Stimulated activated CD8-positive, alpha-beta memory T cell treated with anti-CD3 and anti-CD28 coated beads, Interleukin-4, amount 100 ng/mL, for 1 hour (primary cell): ENCODE results near the gene TRIM25.

ENCODE experiments used
- DNase-seq, 2 donors: peaks; one replicate each; pipeline ENCODE4 v3.0.0-alpha.2; 2020; ENCODE audit warnings: low read depth in 2 of 2, low spot score in 1 of 2

TRIM25 gene

DNA sequence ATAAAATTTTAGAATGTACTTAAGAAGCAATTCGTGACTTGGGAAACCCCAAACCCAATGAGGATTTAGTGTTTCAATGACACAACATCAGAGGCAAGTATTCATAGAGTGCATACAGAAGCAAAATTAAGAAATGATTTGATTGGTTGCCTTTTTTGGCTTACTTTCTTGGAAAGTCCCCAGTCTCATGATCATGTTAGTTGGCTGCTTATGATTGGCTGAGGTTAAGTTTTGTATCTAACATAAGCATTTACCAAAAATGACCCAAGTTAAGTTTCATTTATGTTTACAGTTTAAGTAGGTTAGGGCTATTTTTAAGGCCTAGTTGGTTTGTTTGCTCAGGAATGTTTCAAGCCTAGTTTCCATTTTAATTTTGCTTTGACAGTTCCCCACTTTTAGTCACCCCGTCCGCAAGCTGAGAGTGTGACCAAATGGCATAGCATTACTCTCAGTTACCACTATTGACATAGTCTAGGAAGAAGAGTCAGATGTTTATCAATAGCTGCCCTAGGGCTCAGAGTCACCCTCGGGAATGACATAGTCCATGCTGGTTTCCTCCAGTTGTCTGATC is 43.7 kb downstream of the TRIM25 start:
- DNase-seq: no peak

GRCh38 chr17:56868716-56869115 is 45.1 kb downstream of the TRIM25 start:
- DNase-seq: no peak

DNA sequence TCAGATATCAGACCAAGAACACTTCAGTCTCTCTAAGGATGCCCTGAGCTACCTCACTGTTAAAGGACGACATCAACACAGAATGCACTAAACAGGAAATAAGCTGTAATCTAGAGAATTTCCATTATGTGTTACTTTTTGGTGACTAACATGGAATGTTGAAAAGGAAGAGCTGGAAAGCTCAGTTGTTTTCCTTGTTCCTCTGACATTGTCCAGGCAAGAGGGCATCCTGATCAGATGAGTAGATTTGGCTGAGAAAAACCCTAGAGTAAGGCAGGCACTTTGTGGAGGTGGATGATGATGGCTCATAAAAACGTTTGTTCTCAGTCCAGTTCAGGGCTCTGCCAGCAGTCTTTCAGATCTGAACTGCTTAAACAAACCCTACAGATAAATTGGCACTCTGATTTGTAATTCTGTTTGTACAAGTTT is 45.9 kb downstream of the TRIM25 start:
- DNase-seq: no peak

GRCh38 chr17:56866496-56866895 is 47.4 kb downstream of the TRIM25 start:
- no peak for DNase-seq

DNA sequence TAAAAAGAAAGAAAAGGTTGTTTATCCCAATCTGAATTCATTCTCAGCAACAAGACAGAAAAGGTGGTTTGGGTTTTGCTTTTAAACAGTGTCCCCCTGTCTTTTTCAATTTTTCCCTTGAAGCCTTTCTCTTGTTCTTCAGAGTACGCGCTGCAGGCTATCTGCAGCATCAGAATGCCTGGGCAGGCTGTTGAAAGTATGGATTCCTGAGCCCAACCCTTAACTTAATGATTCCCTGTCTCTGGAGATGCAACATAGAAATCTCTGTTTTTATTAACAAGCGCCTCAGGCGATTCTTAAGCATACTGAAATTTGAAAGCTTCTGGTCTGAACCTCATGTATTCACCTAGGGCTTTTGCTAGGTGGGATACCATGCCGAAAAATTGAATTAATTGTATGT is 47.8 kb downstream of the TRIM25 start:
- no peak for DNase-seq

DNA sequence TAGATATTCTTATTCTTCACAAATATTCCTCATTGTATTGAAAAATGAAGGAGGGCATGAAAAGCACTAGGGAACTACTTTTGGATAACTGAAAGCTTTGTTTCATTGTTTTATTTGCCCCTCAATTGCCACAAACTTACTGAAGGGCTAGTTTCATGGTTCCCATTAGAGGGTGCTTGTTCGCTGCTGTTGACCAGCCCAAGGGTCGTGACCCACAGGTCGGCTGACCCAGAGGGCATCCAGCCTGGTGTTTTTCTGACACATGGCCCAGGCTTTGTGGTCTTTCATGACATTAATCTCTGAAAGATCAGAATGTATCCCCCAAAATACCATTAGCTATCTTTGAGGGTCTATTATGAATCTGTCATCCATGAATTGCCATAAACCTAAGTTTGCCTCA is 49.9 kb downstream of the TRIM25 start:
- no peak for DNase-seq

- DNase-seq: no peak
Measured at GRCh38 chr17:56861899-56862298, 52.0 kb downstream of the TRIM25 start.

GRCh38 chr17:56851008-56851407 is 62.8 kb downstream of the TRIM25 start:
- no peak for DNase-seq

DNA sequence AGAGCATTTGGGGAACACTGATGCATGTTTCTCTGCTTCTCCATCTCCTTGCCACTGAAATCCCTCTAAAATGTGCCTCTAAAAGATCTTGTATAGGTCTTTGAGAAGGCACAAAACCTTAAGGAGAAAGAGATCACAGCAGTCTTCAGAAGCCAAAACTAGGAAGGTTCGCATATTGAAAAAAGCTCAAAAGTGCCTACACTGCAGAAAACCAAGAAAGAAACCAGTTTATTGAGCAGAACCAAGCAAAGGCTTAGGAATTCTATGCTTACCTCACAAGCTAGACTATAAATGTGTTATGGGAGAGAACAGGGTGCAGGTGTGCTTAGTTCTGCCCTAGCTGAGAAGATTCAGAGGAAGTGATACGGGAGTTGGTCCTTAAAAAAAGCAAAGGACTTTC is 63.3 kb downstream of the TRIM25 start:
- DNase-seq: no peak

- no peak for DNase-seq
Measured at GRCh38 chr17:56849131-56849530, 64.7 kb downstream of the TRIM25 start.

DNA sequence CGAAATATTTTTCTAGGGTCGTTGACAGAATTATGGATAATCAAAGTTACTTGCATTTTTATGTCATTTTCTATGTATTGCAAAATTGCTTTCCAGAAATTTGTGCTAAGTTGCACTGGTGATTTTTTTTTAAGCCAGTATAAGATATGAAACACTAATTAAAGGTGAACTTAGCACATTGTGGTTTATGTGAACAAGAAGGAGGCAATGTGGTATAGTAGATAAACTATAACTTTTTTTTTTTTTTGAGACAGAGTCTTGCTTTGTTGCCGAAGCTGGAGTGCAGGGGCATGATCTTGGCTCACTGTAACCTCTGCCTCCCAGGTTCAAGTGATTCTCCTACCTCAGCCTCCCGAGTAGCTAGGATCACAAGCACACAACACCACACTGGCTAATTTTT is 66.7 kb downstream of the TRIM25 start:
- DNase-seq: no peak

DNA sequence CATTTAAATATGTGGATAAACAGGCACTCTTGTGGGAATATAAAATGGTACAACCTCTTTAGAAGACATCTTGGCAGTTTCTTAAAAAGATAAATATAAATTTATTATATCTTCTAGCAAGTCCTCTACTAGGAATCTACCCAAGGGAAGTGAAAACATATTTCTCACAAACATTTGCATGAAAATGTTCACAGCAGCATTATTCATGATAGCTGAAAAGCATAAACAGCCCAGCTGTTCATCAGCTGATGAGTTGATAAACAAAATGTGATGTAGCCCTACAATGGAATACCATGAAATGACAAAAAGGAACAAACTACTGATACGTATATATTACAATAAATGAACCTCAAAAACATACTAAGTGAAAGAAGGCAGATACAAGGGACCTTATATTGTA is 67.9 kb downstream of the TRIM25 start:
- DNase-seq: no peak

DNA sequence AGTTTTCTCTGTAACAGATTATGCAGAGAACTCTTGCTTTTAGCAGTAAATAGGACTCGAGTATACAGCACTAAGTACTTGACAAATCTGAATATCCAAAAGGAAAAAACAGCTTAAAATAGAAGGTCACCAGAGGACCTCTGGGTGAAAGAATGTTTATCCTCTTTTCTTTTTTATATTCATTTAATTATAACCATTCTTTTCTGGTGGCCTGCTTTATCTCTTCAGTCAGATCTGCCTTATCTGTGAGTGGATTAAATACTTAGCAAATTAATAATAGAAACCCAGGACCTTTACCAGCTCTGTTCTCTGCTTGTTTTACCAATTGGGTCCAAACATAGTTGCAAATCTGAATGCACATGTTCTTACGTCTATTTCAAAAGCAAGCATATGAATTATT is 71.3 kb downstream of the TRIM25 start:
- no peak for DNase-seq

- no peak for DNase-seq
Measured at GRCh38 chr17:56838687-56839086, 75.2 kb downstream of the TRIM25 start.
